Ovary (tissue), 9 donors: ENCODE results near the gene NR3C2. TPM values are rescaled to one million over a fixed set of nuclear protein-coding genes. Genes with fewer than 3 reads are reported as not detected.

Source experiments
- DNase-seq, 5 donors: peaks; one replicate each; pipeline ENCODE4 v3.0.0-alpha.2; 2019 to 2020
- H3K27ac ChIP-seq, 2 donors: fragments of 200-600 bp; one replicate each; pipeline versions ENCODE4 v1.5.1 to v1.8.0; 2019 to 2022
- H3K27me3 ChIP-seq: fragments of 200-600 bp; one replicate; pipeline ENCODE4 v1.8.0; 2022
- H3K36me3 ChIP-seq: fragments of 200-600 bp; sonication (generic); one replicate; pipeline ENCODE4 v1.5.1; 2019
- H3K4me1 ChIP-seq: one replicate; pipeline ENCODE4 v1.8.1; 2013; ENCODE audit warnings: mild to moderate bottlenecking, moderate library complexity; ENCODE audit not compliant: insufficient read depth
- H3K4me3 ChIP-seq: fragments of 200-600 bp; sonication (generic); one replicate; pipeline ENCODE4 v1.5.1; 2017
- H3K9me3 ChIP-seq, 2 donors: fragments of 200-600 bp in 1 of 2; sonication (generic) in 1 of 2; one replicate each; pipeline versions ENCODE4 v1.5.1 to v1.8.1; 2013 to 2019; ENCODE audit warnings: mild to moderate bottlenecking in 1 of 2, moderate library complexity in 1 of 2
- EP300 ChIP-seq: sonication (generic); formaldehyde crosslinking; IDR thresholded peaks from one replicate; pipeline ENCODE4 v1.6.1; 2017; ENCODE audit warnings: antibody characterized with exemption
- POLR2A ChIP-seq: fragments of 450-650 bp; IDR thresholded peaks from one replicate; pipeline ENCODE4 v1.6.1; 2017; ENCODE audit warnings: antibody characterized with exemption, mild to moderate bottlenecking, moderate library complexity
- WGBS, 3 donors: extraction: QIAGEN DNeasy Blood & Tissue Kit in 1 of 3; methylation state at CpG; one replicate each; pipeline versions ENCODE4 v1.1.5 to v1.1.7; 2013 to 2017; 5-methylcytosine and 5-hydroxymethylcytosine counted together
- intact Hi-C, 4 donors: fragments of 100-400 bp; cut with DNase I; formaldehyde crosslinking; loops; one replicate each; pipeline versions ENCODE4 v1.11.0 to v1.15.1; 2022 to 2023
- polyA plus RNA-seq, 2 donors: library from polyadenylated mRNA; stranded (reverse); fragments of 200-250 nt in 1 of 2; fragments of 350-450 nt in 1 of 2; fragmentation: Illumina TruSeq in 1 of 2; extraction: RNeasy Lipid Tissue Mini Kit (QIAGEN cat#74804) in 1 of 2; gene quantifications; one replicate each; pipeline ENCODE4 v1.2.3, GENCODE V29; 2013 to 2014
- total RNA-seq, 7 donors: library from RNA; depleted of rRNA in 2 of 7; stranded (reverse); fragments of >200 nt in 2 of 7; fragmentation: NEBNext Ultra II Directional in 3 of 7; extraction: Animal tissue kit (Norgen Biotek cat#: 25700) in 3 of 7; gene quantifications; one replicate each; pipeline versions ENCODE4 v1.1.0 to v1.2.4, GENCODE V29; 2016 to 2023
- TF ChIP-seq, protein P1 (sequence below), 3 donors: fragments of 450-650 bp in 2 of 3; fragments of 200-600 bp in 1 of 3; IDR thresholded peaks; one replicate each; pipeline versions ENCODE4 v1.5.1 to v1.8.0; 2016 to 2022; ENCODE audit warnings: antibody characterized with exemption in 3 of 3, mild to moderate bottlenecking in 1 of 3
- donor health status: DM: no; HTN: no; CAD: no; lungs with moderate emphysema.
- donor health status: DM: no; HTN: no; CAD: no.
- donor health status: Bipolar disorder and iron deficiency.
- donor health status: DM: yes; HTN: yes; CAD: no.
- donor health status: DM: no; HTN: no; CAD: no.
- donor health status: DM: yes; HTN: yes; CAD: no.

The NR3C2 gene
- total and polyA plus RNA-seq, 9 donors = 6.8 to 37.5 (median 22.9) TPM

DNA sequence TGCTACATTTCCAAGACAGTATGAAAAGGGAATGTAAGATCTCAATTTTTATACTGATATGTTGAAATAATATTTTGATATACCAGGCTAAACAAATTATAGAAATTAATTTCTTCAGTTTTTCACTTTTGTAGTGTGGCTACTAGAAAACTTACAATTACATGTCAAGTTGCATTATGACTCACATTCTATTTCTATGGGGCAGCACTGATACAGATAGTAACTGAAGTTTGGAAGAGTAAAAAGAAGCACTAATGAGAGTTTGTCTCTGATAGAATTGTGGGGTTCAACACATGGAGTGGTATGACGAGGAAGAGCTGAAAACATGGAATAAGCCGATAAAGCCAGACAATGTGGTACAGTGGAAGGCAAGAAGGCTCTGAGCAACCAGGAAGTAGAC, 95.6 kb downstream of the NR3C2 start:
- WGBS, 3 donors = 94 to 99% (median 97%) methylated on average over 2 of the region's 2 CpGs
- no peak for DNase-seq
- Histone ChIP-seq H3K9me3 (no peaks in the 10 kb centered on the region), H3K36me3 (no peaks in the 10 kb centered on the region), H3K27me3 (no peaks in the 10 kb centered on the region), H3K27ac (no peak overlapping the region), H3K4me3 (no peak overlapping the region), H3K4me1 (peaks cover 3% of the 10 kb centered on the region)
- intact Hi-C loops = no loop called here
- no peak for TF ChIP-seq EP300
- TF ChIP-seq, protein P1, sequence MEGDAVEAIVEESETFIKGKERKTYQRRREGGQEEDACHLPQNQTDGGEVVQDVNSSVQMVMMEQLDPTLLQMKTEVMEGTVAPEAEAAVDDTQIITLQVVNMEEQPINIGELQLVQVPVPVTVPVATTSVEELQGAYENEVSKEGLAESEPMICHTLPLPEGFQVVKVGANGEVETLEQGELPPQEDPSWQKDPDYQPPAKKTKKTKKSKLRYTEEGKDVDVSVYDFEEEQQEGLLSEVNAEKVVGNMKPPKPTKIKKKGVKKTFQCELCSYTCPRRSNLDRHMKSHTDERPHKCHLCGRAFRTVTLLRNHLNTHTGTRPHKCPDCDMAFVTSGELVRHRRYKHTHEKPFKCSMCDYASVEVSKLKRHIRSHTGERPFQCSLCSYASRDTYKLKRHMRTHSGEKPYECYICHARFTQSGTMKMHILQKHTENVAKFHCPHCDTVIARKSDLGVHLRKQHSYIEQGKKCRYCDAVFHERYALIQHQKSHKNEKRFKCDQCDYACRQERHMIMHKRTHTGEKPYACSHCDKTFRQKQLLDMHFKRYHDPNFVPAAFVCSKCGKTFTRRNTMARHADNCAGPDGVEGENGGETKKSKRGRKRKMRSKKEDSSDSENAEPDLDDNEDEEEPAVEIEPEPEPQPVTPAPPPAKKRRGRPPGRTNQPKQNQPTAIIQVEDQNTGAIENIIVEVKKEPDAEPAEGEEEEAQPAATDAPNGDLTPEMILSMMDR (IDR thresholded peaks at IDR 0.05) = no peak
- TF ChIP-seq POLR2A = no peak

DNA sequence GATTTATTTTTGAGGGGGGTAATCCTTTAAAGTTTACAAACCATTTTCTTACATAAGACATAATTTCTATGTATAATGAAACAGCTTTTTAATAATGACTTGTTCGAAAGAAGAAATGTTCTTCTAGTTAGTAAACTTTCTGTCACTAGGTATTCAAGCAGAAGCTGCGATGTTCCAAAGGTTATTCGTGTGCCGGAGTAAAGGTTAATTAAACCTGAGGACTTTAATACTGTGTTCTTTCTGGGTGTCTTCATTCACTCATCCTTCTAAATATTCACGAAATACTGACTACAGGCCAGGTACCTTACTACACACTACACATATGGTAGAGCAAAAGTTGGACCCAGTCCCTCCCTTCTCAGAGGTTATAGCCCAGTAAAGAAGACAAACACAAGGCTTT, 96.7 kb downstream of the NR3C2 start:
- Histone ChIP-seq H3K4me1 (peaks cover 3% of the 10 kb centered on the region), H3K27ac (no peak overlapping the region), H3K27me3 (no peaks in the 10 kb centered on the region), H3K9me3 (no peaks in the 10 kb centered on the region), H3K4me3 (no peak overlapping the region), H3K36me3 (no peaks in the 10 kb centered on the region)
- TF ChIP-seq EP300 (no peak), POLR2A (no peak)
- TF ChIP-seq, protein P1 (IDR thresholded peaks at IDR 0.05) = no peak
- intact Hi-C loops = no loop called here
- no peak for DNase-seq
- WGBS, 3 donors = 72 to 74% (median 73%) methylated on average over 5 of the region's 5 CpGs

DNA sequence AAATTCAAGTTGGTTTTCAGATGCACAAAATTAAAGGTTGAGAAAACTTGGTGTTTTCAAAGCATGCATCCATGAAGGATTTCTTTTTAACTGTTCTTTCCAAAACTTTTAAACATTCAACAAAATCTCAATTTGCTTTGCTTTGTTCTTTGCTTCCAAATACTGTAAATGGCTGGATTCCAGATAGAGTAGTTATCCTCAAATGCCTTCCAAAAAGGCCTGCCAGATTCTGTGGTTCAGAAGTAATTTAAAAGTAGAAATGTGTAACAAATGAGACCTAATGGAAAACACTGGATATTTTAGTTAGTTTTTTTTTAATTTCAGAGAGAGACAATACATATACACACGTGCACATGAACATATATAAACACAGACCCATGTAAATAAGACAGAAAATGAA, 97.3 kb downstream of the NR3C2 start:
- Histone ChIP-seq H3K4me3 (no peak overlapping the region), H3K4me1 (peaks cover 3% of the 10 kb centered on the region), H3K36me3 (no peaks in the 10 kb centered on the region), H3K9me3 (no peaks in the 10 kb centered on the region), H3K27ac (no peak overlapping the region), H3K27me3 (no peaks in the 10 kb centered on the region)
- TF ChIP-seq, protein P1 (IDR thresholded peaks at IDR 0.05) = no peak
- TF ChIP-seq EP300 (no peak), POLR2A (no peak)
- no peak for DNase-seq
- intact Hi-C loops = no loop called here
- 4 to 15% (median 9%) methylated on average over 1 of the region's 1 CpG for WGBS, 3 donors

DNA sequence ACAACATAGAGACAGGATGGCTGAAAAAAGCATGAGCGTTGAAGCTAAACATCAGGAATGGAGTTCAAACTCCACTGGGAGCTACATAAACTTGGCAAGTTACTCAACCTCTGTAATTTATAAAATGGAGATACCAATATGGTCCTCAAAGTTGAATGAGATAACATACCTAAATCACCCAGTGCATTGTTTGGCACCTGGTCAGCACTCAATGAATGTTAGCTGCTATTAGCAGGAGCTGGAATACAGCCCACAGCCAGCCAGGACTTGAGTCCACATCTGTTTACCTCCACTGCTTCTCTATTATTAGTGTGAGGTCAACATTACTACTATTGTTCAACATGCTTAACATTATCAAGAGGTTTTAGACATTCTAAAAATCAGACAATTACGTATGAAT, 97.9 kb downstream of the NR3C2 start:
- H3K27ac ChIP-seq = no peak overlapping the region
- no peaks in the 10 kb centered on the region for H3K9me3 ChIP-seq
- DNase-seq = peak in 1 of 5 donors; percentile 36
- intact Hi-C loops = no loop called here
- no peaks in the 10 kb centered on the region for H3K27me3 ChIP-seq
- H3K4me3 ChIP-seq = no peak overlapping the region
- H3K4me1 ChIP-seq = peaks cover 3% of the 10 kb centered on the region
- 17 to 34% (median 20%) methylated on average over 2 of the region's 2 CpGs for WGBS, 3 donors
- TF ChIP-seq EP300 = no peak
- TF ChIP-seq POLR2A = no peak
- TF ChIP-seq, protein P1 (IDR thresholded peaks at IDR 0.05) = no peak
- no peaks in the 10 kb centered on the region for H3K36me3 ChIP-seq
